A673 (cell line): Measurements from ENCODE around the gene SUSD4.

Experiments used
- EZH2 ChIP-seq: fragments of 200-600 bp; sonication (generic); IDR thresholded peaks from 2 replicates; pipeline ENCODE4 v1.6.1; 2017; ENCODE audit warnings: borderline replicate concordance, low read depth, mild to moderate bottlenecking, mixed read lengths, antibody characterized with exemption, low read length; ENCODE audit not compliant: poor library complexity, severe bottlenecking
- TF ChIP-seq, protein P1 (sequence below): fragments of 300-800, 200-600 bp; sonication (generic); conservative IDR thresholded peaks from 2 replicates; pipeline ENCODE4 v1.5.1; 2017; ENCODE audit warnings: low read depth, mild to moderate bottlenecking, antibody characterized with exemption, low read length, moderate library complexity, mixed read lengths

GRCh38 chr1:223339861-223340260, 24.1 kb downstream of the SUSD4 start:
- TF ChIP-seq, protein P1, sequence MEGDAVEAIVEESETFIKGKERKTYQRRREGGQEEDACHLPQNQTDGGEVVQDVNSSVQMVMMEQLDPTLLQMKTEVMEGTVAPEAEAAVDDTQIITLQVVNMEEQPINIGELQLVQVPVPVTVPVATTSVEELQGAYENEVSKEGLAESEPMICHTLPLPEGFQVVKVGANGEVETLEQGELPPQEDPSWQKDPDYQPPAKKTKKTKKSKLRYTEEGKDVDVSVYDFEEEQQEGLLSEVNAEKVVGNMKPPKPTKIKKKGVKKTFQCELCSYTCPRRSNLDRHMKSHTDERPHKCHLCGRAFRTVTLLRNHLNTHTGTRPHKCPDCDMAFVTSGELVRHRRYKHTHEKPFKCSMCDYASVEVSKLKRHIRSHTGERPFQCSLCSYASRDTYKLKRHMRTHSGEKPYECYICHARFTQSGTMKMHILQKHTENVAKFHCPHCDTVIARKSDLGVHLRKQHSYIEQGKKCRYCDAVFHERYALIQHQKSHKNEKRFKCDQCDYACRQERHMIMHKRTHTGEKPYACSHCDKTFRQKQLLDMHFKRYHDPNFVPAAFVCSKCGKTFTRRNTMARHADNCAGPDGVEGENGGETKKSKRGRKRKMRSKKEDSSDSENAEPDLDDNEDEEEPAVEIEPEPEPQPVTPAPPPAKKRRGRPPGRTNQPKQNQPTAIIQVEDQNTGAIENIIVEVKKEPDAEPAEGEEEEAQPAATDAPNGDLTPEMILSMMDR = no peak
- no peak for TF ChIP-seq EZH2
